GM12878 (cell line): Measurements from ENCODE around the gene DNMBP. TPM values are rescaled to one million over a fixed set of nuclear protein-coding genes. Genes with fewer than 3 reads are reported as not detected.

Experiments used
- ATAC-seq: fragments of 200-7000 bp; cut with Tn5 transposase; 3 replicates; pipeline ENCODE4 v1.9.1; 2020; ENCODE audit warnings: mild to moderate bottlenecking, moderate library complexity
- BruUV-seq: library from RNA; stranded (reverse); fragments of 400-500 nt; replicated peaks from 2 replicates; lab custom pipeline; 2021; lab: Mats Ljungman, UMichigan
- CTCF ChIA-PET: fragments of 300-600 bp; sonication (Branson Sonifier 250); formaldehyde crosslinking; extraction: SDS; loops from one replicate; lab custom pipeline; 2021; ENCODE audit warnings: inconsistent platforms; lab: Yijun Ruan, JAX
- POLR2A ChIA-PET: fragments of 350-600 bp; formaldehyde crosslinking; extraction: SDS; loops from one replicate; lab custom pipeline; 2021; ENCODE audit warnings: inconsistent platforms; lab: Charles Lee
- RAD21 ChIA-PET: fragments of 300-600 bp; sonication (Branson Sonifier 250); formaldehyde crosslinking; loops from one replicate; lab custom pipeline; 2023; ENCODE audit warnings: antibody characterized with exemption; ENCODE audit not compliant: unreplicated experiment; lab: Charles Lee
- SMC1A ChIA-PET: fragments of 300-600 bp; sonication (Branson Sonifier 250); formaldehyde crosslinking; loops from one replicate; lab custom pipeline; 2023; ENCODE audit not compliant: unreplicated experiment, uncharacterized antibody; lab: Charles Lee
- DNase-seq: peaks from one replicate; pipeline ENCODE4 v3.0.0-alpha.2; 2011; ENCODE audit warnings: low read depth, low spot score
- FAIRE-seq: peaks from 3 replicates; lab custom pipeline; 2011; peaks lifted over from hg19 to GRCh38; lab: Jason Lieb, UNC
- H2AFZ ChIP-seq: 2 replicates; pipeline ENCODE4 v1.6.0; 2011; ENCODE audit warnings: low read depth, low read length, control low read depth; ENCODE audit not compliant: control insufficient read depth
- H3K27ac ChIP-seq: 2 replicates; pipeline ENCODE4 v1.5.1; 2011; ENCODE audit warnings: control low read depth; ENCODE audit not compliant: control insufficient read depth, insufficient read depth
- H3K27me3 ChIP-seq, 2 experiments: replicated peaks in 1 of 2; 2 replicates each; pipeline versions ENCODE4 v1.6.0 to v1.6.1; 2011; ENCODE audit warnings: low read length in 1 of 2; ENCODE audit not compliant: control insufficient read depth in 2 of 2, insufficient read depth in 2 of 2
- H3K36me3 ChIP-seq, 2 experiments: 2 replicates each; pipeline ENCODE4 v1.5.1; 2011; ENCODE audit warnings: low read length in 1 of 2; ENCODE audit not compliant: control insufficient read depth in 2 of 2, insufficient read depth in 2 of 2
- H3K4me1 ChIP-seq: 2 replicates; pipeline ENCODE4 v1.6.1; 2011; ENCODE audit warnings: mild to moderate bottlenecking, low read length, moderate library complexity, mixed read lengths; ENCODE audit not compliant: control insufficient read depth, insufficient read depth
- H3K4me2 ChIP-seq: 2 replicates; pipeline ENCODE4 v1.6.0; 2011; ENCODE audit warnings: control low read depth; ENCODE audit not compliant: control insufficient read depth, insufficient read depth
- H3K4me3 ChIP-seq: fragments of 200-600 bp; sonication (generic); 2 replicates; pipeline ENCODE4 v1.5.1; 2016
- H3K79me2 ChIP-seq: 2 replicates; pipeline ENCODE4 v1.6.0; 2011; ENCODE audit warnings: low read length; ENCODE audit not compliant: control insufficient read depth, insufficient read depth
- H3K9ac ChIP-seq: 2 replicates; pipeline ENCODE4 v1.8.0; 2011; ENCODE audit warnings: low read length, control low read depth, mixed read lengths; ENCODE audit not compliant: control insufficient read depth, insufficient read depth
- H3K9me3 ChIP-seq: replicated peaks from 3 replicates; pipeline ENCODE4 v1.5.1; 2011; ENCODE audit warnings: mild to moderate bottlenecking, low read length; ENCODE audit not compliant: control insufficient read depth, insufficient read depth
- H4K20me1 ChIP-seq: 2 replicates; pipeline ENCODE4 v1.6.0; 2011; ENCODE audit not compliant: control insufficient read depth, insufficient read depth
- EED ChIP-seq: sonication (generic); IDR thresholded peaks from 2 replicates; pipeline ENCODE4 v1.6.1; 2016; ENCODE audit warnings: antibody characterized with exemption, low read depth
- FOXK2 ChIP-seq: fragments of 450-650 bp; IDR thresholded peaks from 2 replicates; pipeline ENCODE4 v1.6.1; 2017; ENCODE audit warnings: mild to moderate bottlenecking, moderate library complexity
- IKZF1 ChIP-seq: fragments of 450-650 bp; conservative IDR thresholded peaks from 2 replicates; pipeline ENCODE4 v1.6.1; 2017; ENCODE audit warnings: antibody characterized with exemption, mild to moderate bottlenecking
- IKZF2 ChIP-seq, 2 experiments: fragments of 450-650 bp; IDR thresholded peaks; 2 replicates each; pipeline ENCODE4 v1.6.1; 2017; ENCODE audit warnings: mild to moderate bottlenecking in 2 of 2, moderate library complexity in 2 of 2
- NFIC ChIP-seq: IDR thresholded peaks from 2 replicates; pipeline ENCODE4 v1.6.1; 2012; ENCODE audit warnings: low read depth, mild to moderate bottlenecking, inconsistent platforms, low read length, moderate library complexity
- SIN3A ChIP-seq: IDR thresholded peaks from 2 replicates; pipeline ENCODE4 v1.6.1; 2012; ENCODE audit warnings: low read depth, low read length, improper control_type of control experiment
- ZBTB11 ChIP-seq: fragments of 450-650 bp; formaldehyde crosslinking; IDR thresholded peaks from 2 replicates; pipeline ENCODE4 v1.5.0; 2022; ENCODE audit warnings: mild to moderate bottlenecking, missing genetic modification characterization
- WGBS: methylation state at CpG from one replicate; pipeline ENCODE4 v1.1.6; 2016; ENCODE audit warnings: low lambda C conversion rate; ENCODE audit not compliant: insufficient replicate concordance, insufficient coverage; ENCODE audit errors: missing lambda C conversion rate; 5-methylcytosine and 5-hydroxymethylcytosine counted together
- in situ Hi-C: fragments of 300-500 bp; cut with MboI; formaldehyde crosslinking; loops from 9 replicates; pipeline ENCODE4 v1.14.3; 2018; ENCODE audit warnings: mixed read lengths
- intact Hi-C: fragments of 100-400 bp; cut with micrococcal nuclease; formaldehyde crosslinking; loops from one replicate; pipeline ENCODE4 v1.14.2; 2022; ENCODE audit not compliant: unreplicated experiment
- polyA plus RNA-seq, 11 experiments: library from polyadenylated mRNA; depleted of rRNA in 4 of 11; unstranded in 6 of 11; stranded (reverse) in 5 of 11; fragments of >200 nt; fragmentation: Nextera tagmentation in 4 of 11; fragmentation: Illumina TruSeq in 1 of 11; extraction: Ambion mirVana in 4 of 11; extraction: Trizol in 1 of 11; gene quantifications; 1 replicate in 1 of 11; 2 replicates in 10 of 11; pipeline versions ENCODE4 v1.2.1 to v1.2.3, GENCODE V29; 2011 to 2016; ENCODE audit warnings: inconsistent platforms in 2 of 11, missing spikeins in 2 of 11, low read depth in 1 of 11
- total RNA-seq, 4 experiments: library from RNA; depleted of rRNA in 3 of 4; stranded (reverse); fragments of >200 nt in 3 of 4; fragmentation: Illumina TruSeq in 1 of 4; extraction: Trizol in 1 of 4; gene quantifications; 2 replicates each; pipeline versions ENCODE4 v1.2.1 to v1.2.3, GENCODE V29; 2013 to 2021

The DNMBP gene
- total and polyA plus RNA-seq, 10 of the 15 experiments (the other 5 are each of a cell fraction or from before 2014, with no cell fraction given) = 7.1 to 45.0 (median 22.0) TPM

DNA sequence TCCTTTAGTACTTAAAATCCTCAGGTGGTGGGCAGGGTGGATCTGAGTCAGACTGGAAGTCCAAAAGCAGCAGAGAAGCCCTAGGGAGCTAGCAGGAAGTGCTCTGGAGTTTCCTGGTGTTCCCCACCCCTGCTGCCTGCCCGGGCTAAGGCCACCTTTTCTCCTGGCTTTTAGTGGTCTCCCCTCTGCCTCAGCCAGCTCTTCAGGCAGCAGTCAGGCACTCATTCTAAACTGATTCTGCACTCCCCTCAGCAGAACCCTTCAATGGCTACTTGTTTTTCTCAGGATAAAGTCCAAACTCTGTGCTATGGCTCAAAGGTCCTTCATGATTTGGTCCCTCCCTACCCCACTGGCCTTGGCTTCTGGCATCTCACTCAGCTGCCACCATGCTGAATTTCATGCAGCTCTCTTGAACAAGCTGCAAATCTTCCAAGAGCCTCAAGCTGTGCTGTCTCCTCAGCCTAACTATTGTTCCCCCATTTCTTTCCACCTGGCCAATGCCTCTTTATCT is 28.9 kb upstream of the DNMBP start:
- no peaks in the 10 kb centered on the region for H3K27me3 ChIP-seq
- H4K20me1 ChIP-seq = no peaks in the 10 kb centered on the region
- 0% methylated on average over 1 of the region's 1 CpG for WGBS
- CTCF ChIA-PET = interaction anchor here (0.9 to 13.4 kb wide), 6 partner anchors 10 to 188 kb away, joined by 3 to 340 read pairs (median 4); partner anchors contain the start of gene DNMBP
- peak overlapping the region; percentile 24; the same call in 1 of the 2 replicates for H3K27ac ChIP-seq
- H3K9ac ChIP-seq = peak overlapping the region; percentile 26; the same call in 1 of the 2 replicates
- ATAC-seq (peak; percentile 50), FAIRE-seq (no peak), DNase-seq (no peak)
- H3K4me3 ChIP-seq = no peak overlapping the region
- intact Hi-C loops (no loop called here), in situ Hi-C loops (no loop called here)
- peaks cover 40% of the 10 kb centered on the region for H3K4me1 ChIP-seq
- peak overlapping the region; percentile 50 for H3K4me2 ChIP-seq
- no peaks in the 10 kb centered on the region for H3K9me3 ChIP-seq
- POLR2A ChIA-PET = interaction anchor here (0.7 to 1.4 kb wide), 2 partner anchors 10 to 23 kb away, joined by 4 to 5 read pairs; no protein-coding TSS in a partner anchor
- SMC1A ChIA-PET = interaction anchor here (0.8 to 3.5 kb wide), 9 partner anchors 10 to 246 kb away, joined by 3 to 14 read pairs (median 4); no protein-coding TSS in a partner anchor
- TF ChIP-seq EED (peak; percentile 80; the same call in 1 of the 2 replicates), SIN3A (no peak), IKZF1 (0 out of 2 replicates have a peak, but pooled peaks have one; percentile 15), IKZF2 (IDR thresholded peaks at IDR 0.05) (peak; percentile 17 to 41; a peak in 2 of 4 replicates)
- RAD21 ChIA-PET = interaction anchor here (0.7 to 2.9 kb wide), 5 partner anchors 18 to 193 kb away, joined by 3 to 13 read pairs (median 4); no protein-coding TSS in a partner anchor
- no peaks in the 10 kb centered on the region for H3K79me2 ChIP-seq
- BruUV-seq = no TSS peak
- no peaks in the 10 kb centered on the region for H3K36me3 ChIP-seq
- H2AFZ ChIP-seq = peak overlapping the region; percentile 0

DNA sequence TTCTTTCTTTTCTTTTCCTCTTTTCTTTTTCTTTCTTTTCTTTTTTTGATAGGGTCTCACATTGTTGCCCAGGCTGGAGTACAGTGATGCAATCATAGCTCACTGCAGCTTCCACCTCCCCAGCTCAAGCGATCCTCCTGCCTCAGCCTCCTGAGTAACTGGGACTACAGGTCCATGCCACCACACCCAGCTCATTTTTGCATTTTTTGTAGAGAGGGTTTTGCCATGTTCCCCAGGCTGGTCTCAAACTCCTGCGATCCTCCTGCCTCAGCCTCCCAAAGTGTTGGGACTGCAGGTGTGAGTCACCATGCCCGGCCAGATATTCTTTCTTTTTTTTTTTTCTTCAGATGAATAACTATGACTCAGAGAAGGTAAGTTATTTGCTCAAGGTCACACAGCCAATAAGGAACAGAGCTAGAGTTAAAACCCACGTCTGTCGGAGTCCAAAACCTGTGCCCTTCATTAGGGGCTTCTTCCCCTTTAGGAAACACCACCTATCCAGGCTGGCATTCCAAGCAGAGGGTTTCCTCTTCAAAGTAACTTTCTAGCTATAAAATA is 28.1 kb upstream of the DNMBP start:
- ChIA-PET RAD21 (interaction anchor here (0.6 to 2.9 kb wide), 5 partner anchors 17 to 127 kb away, joined by 3 to 13 read pairs (median 3); no protein-coding TSS in a partner anchor), POLR2A (interaction anchor here (0.6 to 1.4 kb wide), 3 partner anchors 9 to 141 kb away, joined by 3 to 5 read pairs (median 4); no protein-coding TSS in a partner anchor), CTCF (interaction anchor here (0.9 to 13.4 kb wide), 4 partner anchors 8 to 187 kb away, joined by 3 to 340 read pairs (median 4); no protein-coding TSS in a partner anchor), SMC1A (interaction anchor here (1.2 to 3.5 kb wide), 6 partner anchors 10 to 192 kb away, joined by 4 to 14 read pairs (median 8); no protein-coding TSS in a partner anchor)
- no peaks in the 10 kb centered on the region for H3K36me3 ChIP-seq
- no peak overlapping the region for H3K4me3 ChIP-seq
- H3K9me3 ChIP-seq = no peaks in the 10 kb centered on the region
- intact Hi-C loops = no loop called here
- no peaks in the 10 kb centered on the region for H3K79me2 ChIP-seq
- peaks cover 47% of the 10 kb centered on the region for H3K4me1 ChIP-seq
- no peak overlapping the region; the same call in 1 of the 2 replicates for H3K9ac ChIP-seq
- no TSS peak for BruUV-seq
- 69% methylated on average over 5 of the region's 5 CpGs for WGBS
- ATAC-seq (no peak), FAIRE-seq (no peak), DNase-seq (no peak)
- H3K4me2 ChIP-seq = peak overlapping the region; percentile 50
- peak overlapping the region; percentile 0; the same call in 1 of the 2 replicates for H2AFZ ChIP-seq
- H4K20me1 ChIP-seq = no peaks in the 10 kb centered on the region
- in situ Hi-C loops = no loop called here
- H3K27me3 ChIP-seq = no peaks in the 10 kb centered on the region
- H3K27ac ChIP-seq = peak overlapping the region; percentile 24; the same call in 1 of the 2 replicates
- TF ChIP-seq ZBTB11 (CRISPR knock-in tag) = no peak
- no peak for TF ChIP-seq FOXK2
- TF ChIP-seq NFIC = peak; percentile 17; the same call in 1 of the 2 replicates
